ENCODE results near the gene GPANK1. TPM values are rescaled to one million over a fixed set of nuclear protein-coding genes. Genes with fewer than 3 reads are reported as not detected.

Gene GPANK1
- total and polyA plus RNA-seq, 2 of the 4 experiments (the other 2 are of a cell fraction): 6.1 to 13.8 TPM

DNA sequence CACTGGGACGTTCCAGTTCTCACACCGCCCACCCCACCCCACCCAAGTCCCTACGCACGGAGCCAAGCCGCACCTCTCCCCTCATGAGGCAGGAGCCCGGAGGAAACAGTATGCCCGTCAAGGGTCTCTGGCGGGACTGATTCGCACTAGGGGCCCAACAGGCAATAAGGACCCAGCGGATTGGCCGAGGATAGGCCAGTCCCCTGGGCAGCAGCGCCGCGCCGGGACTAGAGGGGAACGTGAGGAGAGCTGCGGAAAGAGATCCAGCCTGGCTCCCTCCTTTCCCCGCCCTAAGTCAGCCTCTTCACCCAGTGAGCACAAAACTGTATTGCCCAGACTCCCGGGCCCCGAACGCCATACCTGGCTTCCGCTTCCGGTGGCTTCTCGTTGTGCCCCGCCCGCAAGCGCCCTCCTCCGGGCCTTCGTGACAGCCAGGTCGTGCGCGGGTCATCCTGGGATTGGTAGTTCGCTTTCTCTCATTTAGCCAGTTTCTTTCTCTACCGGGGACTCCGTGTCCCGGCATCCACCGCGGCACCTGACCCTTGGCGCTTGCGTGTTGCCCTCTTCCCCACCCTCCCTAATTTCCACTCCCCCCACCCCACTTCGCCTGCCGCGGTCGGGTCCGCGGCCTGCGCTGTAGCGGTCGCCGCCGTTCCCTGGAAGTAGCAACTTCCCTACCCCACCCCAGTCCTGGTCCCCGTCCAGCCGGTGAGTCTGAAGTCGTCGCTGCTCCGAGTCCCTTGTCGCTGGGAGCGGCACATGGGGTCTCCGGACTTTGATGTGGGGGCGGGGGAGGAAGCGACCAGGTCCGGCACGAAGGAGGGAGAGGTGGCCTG is 922 bp upstream of the GPANK1 start, which contains the start of gene CSNK2B (continued):
- TF ChIP-seq, protein P1, sequence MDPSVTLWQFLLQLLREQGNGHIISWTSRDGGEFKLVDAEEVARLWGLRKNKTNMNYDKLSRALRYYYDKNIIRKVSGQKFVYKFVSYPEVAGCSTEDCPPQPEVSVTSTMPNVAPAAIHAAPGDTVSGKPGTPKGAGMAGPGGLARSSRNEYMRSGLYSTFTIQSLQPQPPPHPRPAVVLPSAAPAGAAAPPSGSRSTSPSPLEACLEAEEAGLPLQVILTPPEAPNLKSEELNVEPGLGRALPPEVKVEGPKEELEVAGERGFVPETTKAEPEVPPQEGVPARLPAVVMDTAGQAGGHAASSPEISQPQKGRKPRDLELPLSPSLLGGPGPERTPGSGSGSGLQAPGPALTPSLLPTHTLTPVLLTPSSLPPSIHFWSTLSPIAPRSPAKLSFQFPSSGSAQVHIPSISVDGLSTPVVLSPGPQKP (IDR thresholded peaks at IDR 0.05; ENCODE audit: borderline replicate concordance, low read depth, low read length): no peak
- TF ChIP-seq FOS (IDR thresholded peaks at IDR 0.05; ENCODE audit: low read depth, low read length): no peak

All from IMR-90 (cell line).